AG08395 (cell line): Measurements from ENCODE around the gene NAGLU.
A peak's percentile ranks its signal among the peaks of the same experiment; 100 is the strongest.
"Not testable (repeated sequence)": the region's sequence is repeated elsewhere in the genome, so short reads cannot be mapped to it uniquely, and the experiment has no call there.

ENCODE experiments used
- DNase-seq: peaks from one replicate; pipeline ENCODE4 v3.0.0; 2012; ENCODE audit warnings: mixed read lengths, low spot score

The NAGLU gene

GRCh38 chr17:42544874-42545283 lies 8.8 kb downstream of the NAGLU start:
- no peak for DNase-seq

- not testable (repeated sequence) for DNase-seq
Measured at GRCh38 chr17:42545755-42546505, 9.9 kb downstream of the NAGLU start.

- DNase-seq = no peak
Measured at GRCh38 chr17:42547001-42547461, 11.0 kb downstream of the NAGLU start.

GRCh38 chr17:42547698-42548069 lies 11.6 kb downstream of the NAGLU start:
- no peak for DNase-seq

- DNase-seq = no peak
Measured at GRCh38 chr17:42548070-42548837, 12.2 kb downstream of the NAGLU start.

- DNase-seq = no peak
Measured at GRCh38 chr17:42548993-42549755, 13.1 kb downstream of the NAGLU start.

GRCh38 chr17:42552736-42553135 lies 16.7 kb downstream of the NAGLU start, which contains the start of gene HSD17B1:
HSD17B1 (plus strand) TSS chr17:42552923; CDS start chr17:42552934, 11 bp downstream.
- not testable (repeated sequence) for DNase-seq

GRCh38 chr17:42553161-42553818 lies 17.2 kb downstream of the NAGLU start:
- DNase-seq = no peak

- no peak for DNase-seq
Measured at GRCh38 chr17:42553866-42554249, 17.8 kb downstream of the NAGLU start.

- DNase-seq = peak; percentile 82
Measured at GRCh38 chr17:42554250-42555121, 18.4 kb downstream of the NAGLU start.

- DNase-seq = no peak
Measured at GRCh38 chr17:42555122-42555622, 19.1 kb downstream of the NAGLU start.

- DNase-seq = not testable (repeated sequence)
Measured at GRCh38 chr17:42555961-42556617, 20.0 kb downstream of the NAGLU start.

- DNase-seq = no peak
Measured at GRCh38 chr17:42559075-42559474, 23.0 kb downstream of the NAGLU start.

- DNase-seq = no peak
Measured at GRCh38 chr17:42560246-42560645, 24.2 kb downstream of the NAGLU start.

- DNase-seq = peak; percentile 98
Measured at GRCh38 chr17:42561897-42562387, 25.9 kb downstream of the NAGLU start, which contains the start of gene COASY. COASY (plus strand) TSS chr17:42562148; CDS start chr17:42562623, 475 bp downstream.

GRCh38 chr17:42562388-42563142 lies 26.5 kb downstream of the NAGLU start:
- no peak for DNase-seq

GRCh38 chr17:42563143-42563509 lies 27.1 kb downstream of the NAGLU start:
- DNase-seq = no peak

GRCh38 chr17:42563543-42563942 lies 27.5 kb downstream of the NAGLU start:
- DNase-seq = no peak

- DNase-seq = no peak
Measured at GRCh38 chr17:42563950-42564349, 27.9 kb downstream of the NAGLU start.
